OCI-LY7 (cell line): ENCODE data around the gene DUOXA1. TPM values are rescaled to one million over a fixed set of nuclear protein-coding genes. Genes with fewer than 3 reads are reported as not detected.
"Not testable (repeated sequence)": the region's sequence is repeated elsewhere in the genome, so short reads cannot be mapped to it uniquely, and the experiment has no call there.

Source experiments
- BruUV-seq: library from RNA; stranded (reverse); fragments of 400-500 nt; replicated peaks from 2 replicates; lab custom pipeline; 2021; lab: Mats Ljungman, UMichigan
- CTCF ChIA-PET: fragments of 300-600 bp; sonication (Branson Sonifier 250); formaldehyde crosslinking; loops from one replicate; lab custom pipeline; 2022; ENCODE audit warnings: antibody characterized with exemption; ENCODE audit not compliant: unreplicated experiment; lab: Charles Lee
- POLR2A ChIA-PET: fragments of 300-600 bp; sonication (Branson Sonifier 250); formaldehyde crosslinking; loops from one replicate; lab custom pipeline; 2022; ENCODE audit warnings: antibody characterized with exemption; lab: Charles Lee
- DNase-seq: peaks from one replicate; pipeline ENCODE4 v3.0.0-alpha.2; 2015; ENCODE audit warnings: low spot score
- H2AFZ ChIP-seq: fragments of 200-600 bp; sonication (generic), shearing (Covaris generic); 2 replicates; pipeline ENCODE4 v1.6.1; 2014; ENCODE audit warnings: mild to moderate bottlenecking, antibody characterized with exemption, low read length, moderate library complexity
- H3K27ac ChIP-seq: fragments of 200-600 bp; sonication (generic); 2 replicates; pipeline ENCODE4 v1.5.1; 2014; ENCODE audit warnings: mixed run types, low read depth, mild to moderate bottlenecking, moderate library complexity, low read length, inconsistent platforms; ENCODE audit not compliant: poor library complexity, severe bottlenecking
- H3K36me3 ChIP-seq: fragments of 200-600 bp; sonication (generic); 2 replicates; pipeline ENCODE4 v1.6.1; 2014; ENCODE audit warnings: mild to moderate bottlenecking, antibody characterized with exemption, low read length, moderate library complexity, mixed read lengths; ENCODE audit not compliant: insufficient read depth
- H3K4me1 ChIP-seq: fragments of 200-600 bp; sonication (generic); 2 replicates; pipeline ENCODE4 v1.5.1; 2014; ENCODE audit warnings: mild to moderate bottlenecking, low read length; ENCODE audit not compliant: insufficient read depth, poor library complexity, severe bottlenecking
- H3K4me2 ChIP-seq: fragments of 200-600 bp; sonication (generic); 2 replicates; pipeline ENCODE4 v1.6.1; 2014; ENCODE audit warnings: mild to moderate bottlenecking, low read length
- H3K4me3 ChIP-seq: fragments of 200-600 bp; sonication (generic); 2 replicates; pipeline ENCODE4 v1.5.1; 2014; ENCODE audit warnings: mild to moderate bottlenecking, low read depth, low read length; ENCODE audit not compliant: poor library complexity, severe bottlenecking
- H3K79me2 ChIP-seq: fragments of 200-600 bp; sonication (generic); 2 replicates; pipeline ENCODE4 v1.6.1; 2016; ENCODE audit warnings: low read depth, mild to moderate bottlenecking, low read length, moderate library complexity, mixed read lengths; ENCODE audit not compliant: insufficient read depth
- H3K9me2 ChIP-seq: fragments of 200-600 bp; sonication (generic); 2 replicates; pipeline ENCODE4 v1.6.1; 2016; ENCODE audit warnings: mild to moderate bottlenecking, low read length, mixed read lengths; ENCODE audit not compliant: insufficient read depth
- H3K9me3 ChIP-seq: fragments of 200-600 bp; sonication (generic); 2 replicates; pipeline ENCODE4 v1.6.1; 2014; ENCODE audit warnings: mild to moderate bottlenecking, mixed run types, low read length, mixed read lengths
- H4K20me1 ChIP-seq: fragments of 200-600 bp; sonication (generic); 2 replicates; pipeline ENCODE4 v1.6.1; 2014; ENCODE audit warnings: mild to moderate bottlenecking, antibody characterized with exemption, low read length, moderate library complexity, mixed read lengths; ENCODE audit not compliant: insufficient read depth
- EZH2phosphoT487 ChIP-seq: fragments of 200-600 bp; sonication (generic); IDR thresholded peaks from 2 replicates; pipeline ENCODE4 v1.6.1; 2018; ENCODE audit warnings: low read depth, borderline replicate concordance, mild to moderate bottlenecking, mixed run types, antibody characterized with exemption, low read length, moderate library complexity, mixed read lengths
- intact Hi-C: fragments of 100-400 bp; cut with micrococcal nuclease; formaldehyde crosslinking; loops from one replicate; pipeline ENCODE4 v1.10.0; 2022; ENCODE audit not compliant: unreplicated experiment
- total RNA-seq, 2 experiments: library from RNA; depleted of rRNA in 1 of 2; stranded (reverse); fragments of >200 nt in 1 of 2; shearing (Covaris generic) in 1 of 2; gene quantifications; 2 replicates each; pipeline ENCODE4 v1.2.3, GENCODE V29; 2014 to 2022
- TF ChIP-seq, protein P1 (sequence below): fragments of 200-600 bp; sonication (generic); conservative IDR thresholded peaks from 2 replicates; pipeline ENCODE4 v1.5.1; 2014; ENCODE audit warnings: mild to moderate bottlenecking, antibody characterized with exemption, low read length, moderate library complexity, mixed read lengths

DUOXA1 gene
- total RNA-seq, 2 experiments from 2014 or later: not detected

DNA sequence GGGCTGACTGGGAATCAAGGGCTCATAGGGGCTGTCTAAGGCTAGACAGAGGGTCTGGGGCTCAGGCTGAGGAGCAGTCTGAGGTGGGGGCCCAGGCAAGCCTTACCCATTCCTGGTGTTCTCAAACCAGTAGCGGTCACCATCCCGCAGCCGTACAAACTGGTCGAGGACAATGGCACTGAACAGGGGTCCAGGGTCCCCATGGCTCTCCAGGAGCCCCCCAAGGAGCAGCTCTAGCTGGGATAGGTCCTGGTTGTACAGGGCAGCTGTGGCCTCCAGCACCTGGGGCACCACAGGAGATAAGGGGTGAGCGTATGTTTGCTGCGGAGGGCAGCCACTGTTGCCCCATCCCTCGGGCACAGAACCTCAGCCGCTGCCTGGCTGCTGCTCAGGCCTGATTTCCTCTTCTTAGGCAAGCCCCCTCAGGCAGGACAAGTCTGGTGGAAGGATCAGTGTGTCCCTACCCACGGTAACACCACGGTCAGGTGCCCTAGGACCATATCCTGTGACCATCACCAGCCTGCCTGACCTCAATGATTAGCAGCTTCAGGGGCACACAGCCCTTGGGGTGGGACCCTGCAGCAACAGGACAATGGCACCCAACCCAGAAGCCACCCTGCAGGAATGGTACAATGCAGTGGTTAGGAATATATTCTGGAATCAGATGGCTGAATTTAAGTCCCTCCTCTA, 21.6 kb downstream of the DUOXA1 start:
- ChIA-PET CTCF (no interaction called here), POLR2A (interaction anchor here (1.2 kb wide), 1 partner anchor 90 kb away, joined by 3 read pairs; no protein-coding TSS in a partner anchor)
- Histone ChIP-seq H3K9me3 (no peaks in the 10 kb centered on the region), H3K79me2 (no peaks in the 10 kb centered on the region), H3K4me1 (no peaks in the 10 kb centered on the region), H3K4me3 (no peak overlapping the region), H2AFZ (no peak overlapping the region), H3K4me2 (no peak overlapping the region), H3K9me2 (no peaks in the 10 kb centered on the region), H3K27ac (no peak overlapping the region), H4K20me1 (no peaks in the 10 kb centered on the region), H3K36me3 (no peaks in the 10 kb centered on the region)
- TF ChIP-seq EZH2phosphoT487: no peak
- TF ChIP-seq, protein P1, sequence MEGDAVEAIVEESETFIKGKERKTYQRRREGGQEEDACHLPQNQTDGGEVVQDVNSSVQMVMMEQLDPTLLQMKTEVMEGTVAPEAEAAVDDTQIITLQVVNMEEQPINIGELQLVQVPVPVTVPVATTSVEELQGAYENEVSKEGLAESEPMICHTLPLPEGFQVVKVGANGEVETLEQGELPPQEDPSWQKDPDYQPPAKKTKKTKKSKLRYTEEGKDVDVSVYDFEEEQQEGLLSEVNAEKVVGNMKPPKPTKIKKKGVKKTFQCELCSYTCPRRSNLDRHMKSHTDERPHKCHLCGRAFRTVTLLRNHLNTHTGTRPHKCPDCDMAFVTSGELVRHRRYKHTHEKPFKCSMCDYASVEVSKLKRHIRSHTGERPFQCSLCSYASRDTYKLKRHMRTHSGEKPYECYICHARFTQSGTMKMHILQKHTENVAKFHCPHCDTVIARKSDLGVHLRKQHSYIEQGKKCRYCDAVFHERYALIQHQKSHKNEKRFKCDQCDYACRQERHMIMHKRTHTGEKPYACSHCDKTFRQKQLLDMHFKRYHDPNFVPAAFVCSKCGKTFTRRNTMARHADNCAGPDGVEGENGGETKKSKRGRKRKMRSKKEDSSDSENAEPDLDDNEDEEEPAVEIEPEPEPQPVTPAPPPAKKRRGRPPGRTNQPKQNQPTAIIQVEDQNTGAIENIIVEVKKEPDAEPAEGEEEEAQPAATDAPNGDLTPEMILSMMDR: no peak
- no TSS peak for BruUV-seq
- DNase-seq: no peak
- intact Hi-C loops: no loop called here

DNA sequence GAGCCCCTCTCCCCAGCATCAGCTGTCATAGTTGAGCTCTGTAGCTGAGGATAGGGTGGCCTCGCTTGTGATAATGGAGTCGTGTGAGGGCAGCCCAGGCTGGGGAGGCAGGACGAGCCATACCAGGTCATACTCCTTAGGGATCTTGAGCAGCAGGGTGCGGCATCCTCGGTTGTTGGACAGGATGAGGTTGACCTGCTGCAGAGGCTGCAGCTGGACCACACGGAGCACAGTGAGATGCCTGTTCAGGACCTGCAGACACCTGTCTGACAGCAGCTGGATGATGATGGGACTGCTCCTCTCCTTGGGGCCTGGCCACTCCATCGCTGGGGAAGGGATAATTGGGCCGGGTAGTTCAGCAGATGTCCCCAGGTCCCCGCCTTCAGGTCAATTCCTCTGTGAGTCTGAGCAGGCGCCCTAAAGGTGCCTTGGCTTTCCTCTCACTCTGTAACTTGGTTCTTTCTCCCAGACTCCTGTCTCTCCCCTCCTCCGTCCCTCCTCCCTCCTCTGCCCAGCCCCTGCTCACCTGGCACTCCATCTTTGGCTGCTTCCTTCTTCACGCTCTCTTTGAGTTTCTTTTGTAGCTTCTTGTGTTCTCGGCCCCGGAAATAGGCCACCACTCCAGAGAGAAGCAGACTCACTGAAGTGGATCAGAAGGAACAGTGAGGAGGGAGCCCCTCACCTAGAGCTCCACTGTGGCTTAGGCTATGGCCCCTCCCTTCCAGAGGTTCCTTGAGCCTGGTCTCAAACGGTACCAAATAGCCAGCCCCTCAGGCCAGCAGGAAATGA, 23.5 kb downstream of the DUOXA1 start:
- H3K4me3 ChIP-seq: no peak overlapping the region
- H3K9me2 ChIP-seq: no peaks in the 10 kb centered on the region
- H3K27ac ChIP-seq: no peak overlapping the region
- no peaks in the 10 kb centered on the region for H3K9me3 ChIP-seq
- H3K4me1 ChIP-seq: no peaks in the 10 kb centered on the region
- no TSS peak for BruUV-seq
- intact Hi-C loops: no loop called here
- CTCF ChIA-PET: no interaction called here
- H4K20me1 ChIP-seq: no peaks in the 10 kb centered on the region
- POLR2A ChIA-PET: no interaction called here
- no peaks in the 10 kb centered on the region for H3K36me3 ChIP-seq
- H2AFZ ChIP-seq: no peak overlapping the region
- H3K4me2 ChIP-seq: no peak overlapping the region
- no peaks in the 10 kb centered on the region for H3K79me2 ChIP-seq
- DNase-seq: no peak
- no peak for TF ChIP-seq EZH2phosphoT487
- TF ChIP-seq, protein P1: no peak

DNA sequence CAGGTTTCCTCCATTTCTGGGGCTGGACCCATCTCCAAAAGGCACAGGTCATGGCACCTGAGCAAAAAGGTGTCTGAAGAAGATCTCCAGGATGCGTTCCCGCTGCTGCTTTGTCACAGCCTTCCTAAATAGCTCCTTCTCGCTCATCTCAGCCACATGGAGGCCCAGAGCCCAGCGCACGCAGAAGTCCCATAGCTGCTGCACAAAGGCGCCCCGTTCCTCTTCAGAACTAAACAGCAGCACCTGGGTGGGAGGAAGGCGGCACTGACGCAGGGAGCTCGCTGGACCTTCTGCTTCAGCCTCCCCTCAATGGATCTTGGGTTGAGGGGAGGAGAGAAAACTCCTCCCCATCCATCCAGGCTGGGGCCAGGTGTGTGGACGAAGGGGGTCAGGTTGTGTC, 24.1 kb downstream of the DUOXA1 start:
- no peaks in the 10 kb centered on the region for H3K9me3 ChIP-seq
- no TSS peak for BruUV-seq
- ChIA-PET POLR2A (no interaction called here), CTCF (no interaction called here)
- H3K36me3 ChIP-seq: no peaks in the 10 kb centered on the region
- no peak overlapping the region for H3K4me3 ChIP-seq
- no peaks in the 10 kb centered on the region for H3K79me2 ChIP-seq
- no peak overlapping the region for H3K27ac ChIP-seq
- TF ChIP-seq, protein P1: no peak
- no peak for TF ChIP-seq EZH2phosphoT487
- H3K4me1 ChIP-seq: no peaks in the 10 kb centered on the region
- no peak overlapping the region for H2AFZ ChIP-seq
- no peak for DNase-seq
- H3K4me2 ChIP-seq: no peak overlapping the region
- intact Hi-C loops: no loop called here
- H3K9me2 ChIP-seq: no peaks in the 10 kb centered on the region
- no peaks in the 10 kb centered on the region for H4K20me1 ChIP-seq

DNA sequence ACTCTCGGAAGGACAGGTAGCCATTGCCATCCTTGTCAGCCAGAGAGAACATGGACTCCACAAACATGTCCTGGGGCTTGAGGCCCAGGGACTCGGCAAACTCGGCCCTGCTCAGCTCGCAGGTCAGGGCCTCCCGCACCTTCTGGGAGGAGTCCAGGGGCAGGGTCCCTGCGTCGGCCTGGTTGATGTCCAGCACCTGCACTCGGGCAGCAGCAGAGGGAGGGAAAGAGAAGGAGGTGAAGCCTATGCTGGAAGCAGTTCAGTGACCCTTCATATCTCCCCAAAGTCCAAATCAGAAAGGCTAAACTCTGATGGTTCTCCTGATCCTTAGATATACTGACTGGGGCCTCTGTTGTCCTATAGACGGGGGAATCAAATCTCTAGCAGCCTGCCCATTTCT, 25.5 kb downstream of the DUOXA1 start:
- CTCF ChIA-PET, BruUV-seq, POLR2A ChIA-PET: not testable (repeated sequence)

More for the DNA sequence above, 25.5 kb downstream of the DUOXA1 start:
- H3K4me1 ChIP-seq, H3K4me2 ChIP-seq, H3K9me3 ChIP-seq, H3K27ac ChIP-seq, intact Hi-C loops, H3K9me2 ChIP-seq, H4K20me1 ChIP-seq, H2AFZ ChIP-seq, DNase-seq, H3K36me3 ChIP-seq, H3K4me3 ChIP-seq, H3K79me2 ChIP-seq: not testable (repeated sequence)
